Right atrium auricular region (tissue), 2 donors: ENCODE measurements around the gene FKBP2. TPM values are rescaled to one million over a fixed set of nuclear protein-coding genes. Genes with fewer than 3 reads are reported as not detected.

Experiments
- DNase-seq: peaks from one replicate; pipeline ENCODE4 v3.0.0-alpha.2; 2019; ENCODE audit warnings: low spot score
- H3K27ac ChIP-seq, 2 donors: fragments of 200-600 bp; sonication (generic); 1 replicate in 1 of 2; 2 replicates in 1 of 2; pipeline ENCODE4 v1.5.1; 2016 to 2019
- H3K27me3 ChIP-seq, 2 donors: fragments of 200-600 bp; sonication (generic); one replicate each; pipeline versions ENCODE4 v1.5.1 to v1.6.0; 2017 to 2019
- H3K36me3 ChIP-seq: fragments of 200-600 bp; sonication (generic); one replicate; pipeline ENCODE4 v1.5.1; 2016
- H3K4me1 ChIP-seq, 2 donors: fragments of 200-600 bp; sonication (generic); one replicate each; pipeline versions ENCODE4 v1.5.1 to v1.6.0; 2017 to 2019
- H3K4me3 ChIP-seq, 2 donors: fragments of 200-600 bp; sonication (generic); 1 replicate in 1 of 2; 2 replicates in 1 of 2; pipeline ENCODE4 v1.5.1; 2017 to 2019; ENCODE audit warnings: mild to moderate bottlenecking in 1 of 2, moderate library complexity in 1 of 2
- H3K9me3 ChIP-seq, 2 donors: fragments of 200-600 bp; sonication (generic); one replicate each; pipeline ENCODE4 v1.5.1; 2019
- total RNA-seq, 2 donors: library from RNA; depleted of rRNA; stranded (reverse); fragments of >200 nt; gene quantifications; one replicate each; pipeline ENCODE4 v1.1.0, GENCODE V29; 2016
- TF ChIP-seq, protein P1 (sequence below), 2 donors: fragments of 200-600 bp; sonication (generic); IDR thresholded peaks; one replicate each; pipeline ENCODE4 v1.5.1; 2019; ENCODE audit warnings: antibody characterized with exemption in 2 of 2

The FKBP2 gene
- total RNA-seq, 2 donors from 2014 or later = 59.1 to 83.4 TPM

DNA sequence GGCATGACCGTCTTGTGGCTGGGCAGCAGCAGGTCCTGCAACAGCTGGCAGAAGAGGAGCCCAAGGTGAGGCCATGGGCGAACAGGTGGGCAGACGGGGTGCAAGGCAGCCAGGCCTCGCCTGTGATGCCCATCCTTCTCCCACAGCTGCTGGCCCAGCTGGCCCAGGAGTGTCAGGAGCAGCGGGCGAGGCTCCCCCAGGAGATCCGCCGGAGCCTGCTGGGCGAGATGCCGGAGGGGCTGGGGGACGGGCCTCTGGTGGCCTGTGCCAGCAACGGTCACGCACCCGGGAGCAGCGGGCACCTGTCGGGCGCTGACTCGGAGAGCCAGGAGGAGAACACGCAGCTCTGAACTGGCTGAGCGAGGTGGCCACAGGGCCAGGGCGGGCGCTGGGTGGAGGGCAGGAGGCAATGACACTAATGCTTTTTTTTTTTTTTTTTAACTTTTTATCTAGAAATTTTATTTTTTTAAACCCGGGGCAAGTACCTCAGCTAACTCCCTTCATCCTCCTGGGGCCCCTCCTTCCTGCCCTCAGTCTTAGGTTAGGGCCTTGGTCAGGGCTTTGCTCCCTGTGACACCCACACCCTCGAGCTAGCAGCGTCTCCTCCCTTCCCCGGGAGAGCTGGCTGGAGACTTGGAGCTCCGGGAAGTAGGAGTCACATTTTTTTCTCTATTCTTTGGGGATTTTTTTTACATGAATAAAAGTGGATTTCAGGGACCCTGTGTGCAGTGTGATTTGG, 26.5 kb downstream of the FKBP2 start:
- H3K4me1 ChIP-seq = peaks cover 0 to 37% of the 10 kb centered on the region in 2 donors
- H3K9me3 ChIP-seq = no peaks in the 10 kb centered on the region
- H3K27me3 ChIP-seq = no peaks in the 10 kb centered on the region
- no peak overlapping the region for H3K4me3 ChIP-seq
- TF ChIP-seq, protein P1, sequence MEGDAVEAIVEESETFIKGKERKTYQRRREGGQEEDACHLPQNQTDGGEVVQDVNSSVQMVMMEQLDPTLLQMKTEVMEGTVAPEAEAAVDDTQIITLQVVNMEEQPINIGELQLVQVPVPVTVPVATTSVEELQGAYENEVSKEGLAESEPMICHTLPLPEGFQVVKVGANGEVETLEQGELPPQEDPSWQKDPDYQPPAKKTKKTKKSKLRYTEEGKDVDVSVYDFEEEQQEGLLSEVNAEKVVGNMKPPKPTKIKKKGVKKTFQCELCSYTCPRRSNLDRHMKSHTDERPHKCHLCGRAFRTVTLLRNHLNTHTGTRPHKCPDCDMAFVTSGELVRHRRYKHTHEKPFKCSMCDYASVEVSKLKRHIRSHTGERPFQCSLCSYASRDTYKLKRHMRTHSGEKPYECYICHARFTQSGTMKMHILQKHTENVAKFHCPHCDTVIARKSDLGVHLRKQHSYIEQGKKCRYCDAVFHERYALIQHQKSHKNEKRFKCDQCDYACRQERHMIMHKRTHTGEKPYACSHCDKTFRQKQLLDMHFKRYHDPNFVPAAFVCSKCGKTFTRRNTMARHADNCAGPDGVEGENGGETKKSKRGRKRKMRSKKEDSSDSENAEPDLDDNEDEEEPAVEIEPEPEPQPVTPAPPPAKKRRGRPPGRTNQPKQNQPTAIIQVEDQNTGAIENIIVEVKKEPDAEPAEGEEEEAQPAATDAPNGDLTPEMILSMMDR (IDR thresholded peaks at IDR 0.05) = no peak
- H3K27ac ChIP-seq = peak overlapping the region; percentile 93 to 98
- no peak for DNase-seq
- peaks cover 24% of the 10 kb centered on the region for H3K36me3 ChIP-seq

DNA sequence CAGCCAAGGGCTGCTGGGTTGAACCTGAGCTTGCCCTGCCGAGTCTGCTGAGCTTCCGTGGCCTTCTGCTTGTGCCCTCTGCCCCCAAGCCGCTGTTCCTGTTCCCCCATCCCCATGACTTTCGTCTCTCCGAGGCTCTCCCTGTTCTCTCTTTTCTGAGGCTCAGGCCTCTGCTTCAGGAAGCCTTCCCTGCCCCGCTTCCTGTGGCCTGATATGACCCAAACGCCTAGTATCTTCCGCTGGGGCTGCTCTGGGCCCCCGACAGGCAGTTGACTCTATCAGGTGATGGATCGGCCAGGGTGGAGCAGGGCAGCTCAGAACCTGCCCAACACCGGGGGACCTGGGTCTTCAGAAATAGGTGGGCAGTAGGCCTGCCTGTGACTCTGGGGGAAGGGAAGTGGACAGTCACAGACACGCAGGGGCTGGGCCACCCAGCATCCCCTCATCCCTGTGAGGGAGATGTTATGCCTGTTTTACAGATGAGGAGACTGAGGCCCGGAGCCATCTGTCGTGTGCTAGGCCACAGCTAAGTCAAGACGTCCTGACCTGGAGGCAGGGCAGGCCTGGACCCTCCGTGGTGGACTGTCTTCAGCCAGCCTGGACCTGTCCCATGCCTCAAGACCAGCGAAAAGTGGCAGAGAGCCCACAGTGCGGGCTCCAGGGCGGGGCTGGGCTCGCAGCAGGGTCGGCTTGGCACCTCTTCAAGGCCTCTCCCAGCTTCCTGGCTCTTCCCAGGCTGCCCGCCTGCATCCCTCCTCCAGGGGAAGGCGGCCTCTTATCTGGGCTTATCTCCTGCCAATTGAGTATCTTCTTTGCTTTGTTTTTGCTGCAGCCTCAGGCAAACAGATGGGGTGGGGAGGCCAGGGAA, 27.4 kb downstream of the FKBP2 start:
- Histone ChIP-seq H3K27ac (peak overlapping the region; percentile 93 to 98), H3K9me3 (no peaks in the 10 kb centered on the region), H3K4me1 (peaks cover 0 to 45% of the 10 kb centered on the region in 2 donors), H3K27me3 (no peaks in the 10 kb centered on the region), H3K4me3 (peak overlapping the region; percentile 59 to 72), H3K36me3 (peaks cover 19% of the 10 kb centered on the region)
- TF ChIP-seq, protein P1 (IDR thresholded peaks at IDR 0.05) = no peak
- DNase-seq = peak; percentile 82

DNA sequence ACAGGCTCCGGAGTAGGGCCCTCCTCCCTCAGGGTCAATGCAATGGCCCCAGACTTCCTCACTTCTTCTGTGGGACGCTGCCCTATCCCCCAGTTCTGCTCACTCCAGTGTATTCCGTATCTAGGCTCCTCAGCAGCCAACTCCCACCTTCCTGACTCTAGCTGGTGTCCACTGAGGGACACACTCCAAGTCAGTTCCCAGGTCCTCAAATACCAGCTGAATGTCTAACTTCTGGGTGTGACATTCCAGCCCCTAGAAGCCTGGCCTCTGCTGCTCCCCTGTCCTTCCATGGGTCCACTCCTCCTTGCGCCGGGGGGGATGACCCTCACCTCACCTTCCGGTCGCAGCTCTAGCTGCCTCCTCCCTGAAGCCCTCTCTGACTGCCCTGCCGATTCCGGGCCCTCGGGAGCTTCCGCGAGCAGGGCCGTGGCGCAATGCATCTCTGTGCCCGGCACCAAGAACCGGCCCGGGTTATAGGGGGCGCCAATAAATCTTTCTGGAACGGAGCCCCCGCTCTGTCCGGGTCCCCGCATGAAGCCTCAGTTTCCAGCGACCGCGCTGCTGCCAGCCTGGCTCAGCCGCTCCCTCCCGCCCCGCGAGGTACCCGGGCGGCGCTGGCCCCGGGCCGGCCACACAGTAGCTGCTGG, 28.1 kb downstream of the FKBP2 start:
- DNase-seq = peak; percentile 80
- peaks cover 11% of the 10 kb centered on the region for H3K36me3 ChIP-seq

DNA sequence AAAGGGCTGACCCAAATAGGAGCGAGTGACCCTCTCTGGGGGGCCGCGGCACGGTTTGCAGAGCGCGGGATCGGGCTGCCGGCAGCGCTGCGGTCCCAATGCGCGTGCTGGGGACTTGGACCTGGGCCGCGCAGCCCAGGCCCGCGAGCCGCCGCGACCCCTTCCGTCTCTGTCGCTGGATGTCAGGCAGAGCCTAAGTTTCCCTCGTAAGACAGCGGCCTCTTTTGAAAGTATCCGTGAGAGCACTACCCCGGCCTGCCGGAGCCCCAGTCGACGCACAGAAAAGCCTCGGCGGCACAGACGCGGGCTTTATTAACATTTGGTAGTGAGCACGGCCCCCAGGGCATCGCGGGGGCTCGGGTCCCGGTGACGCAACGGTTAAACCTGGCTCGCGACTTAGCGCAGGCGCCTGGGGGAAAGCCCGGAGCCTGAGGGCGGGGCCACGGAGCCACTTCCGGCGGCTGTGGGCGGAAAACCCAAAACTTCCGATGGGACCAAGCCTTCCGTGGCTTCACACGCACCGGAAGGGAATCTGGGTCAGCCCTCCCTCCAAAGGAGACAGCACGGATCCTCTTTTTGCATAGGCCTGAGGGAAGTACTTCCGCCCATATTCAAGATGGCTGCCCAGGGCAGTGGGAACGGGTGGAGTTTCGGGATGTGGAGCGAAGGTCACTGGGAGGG, 28.8 kb downstream of the FKBP2 start:
- Histone ChIP-seq H3K4me3 (peak overlapping the region; percentile 62 to 72), H3K27ac (peak overlapping the region; percentile 93 to 98)
- TF ChIP-seq, protein P1 (IDR thresholded peaks at IDR 0.05) = peak in 1 of 2 donors; percentile 55

More for the DNA sequence above, 28.1 kb downstream of the FKBP2 start:
- Histone ChIP-seq H3K4me1 (peaks cover 0 to 45% of the 10 kb centered on the region in 2 donors), H3K4me3 (peak overlapping the region; percentile 59 to 72), H3K27me3 (no peaks in the 10 kb centered on the region), H3K9me3 (no peaks in the 10 kb centered on the region), H3K27ac (peak overlapping the region; percentile 93 to 98)
- TF ChIP-seq, protein P1 (IDR thresholded peaks at IDR 0.05) = no peak

More for the DNA sequence above, 28.8 kb downstream of the FKBP2 start:
- Histone ChIP-seq H3K36me3 (peaks cover 9% of the 10 kb centered on the region), H3K4me1 (peaks cover 0 to 45% of the 10 kb centered on the region in 2 donors), H3K27me3 (no peaks in the 10 kb centered on the region), H3K9me3 (no peaks in the 10 kb centered on the region)
- DNase-seq = peak; percentile 99
